Caki2 (cell line): Measurements from ENCODE around the gene PRB3. TPM values are rescaled to one million over a fixed set of nuclear protein-coding genes. Genes with fewer than 3 reads are reported as not detected.

Experiments used
- DNase-seq: peaks from one replicate; pipeline ENCODE4 v3.0.0-alpha.2; 2015; ENCODE audit warnings: low read depth
- in situ Hi-C: cut with HindIII; loops from 2 replicates; pipeline ENCODE4 v1.10.0; 2016; ENCODE audit warnings: low sequenced_read_pairs, low pct_unique_long_range_greater_than_20kb, mixed read lengths
- total RNA-seq: library from RNA; depleted of rRNA; stranded (reverse); fragments of >200 nt; shearing (Covaris generic); gene quantifications from 2 replicates; pipeline ENCODE4 v1.2.3, GENCODE V29; 2014; ENCODE audit warnings: low replicate concordance; rRNA removed

The PRB3 gene
- total RNA-seq: not detected in 2 replicates

GRCh38 chr12:11269607-11270006 lies at the start of gene PRB3:
Gene PRB3 (minus strand): TSS chr12:11269707. CDS start chr12:11269669, 38 bp downstream.
- in situ Hi-C loops: no loop called here
- DNase-seq: no peak

GRCh38 chr12:11310336-11310735 lies 40.8 kb upstream of the PRB3 start, which contains the start of gene PRB4:
Gene PRB4 (minus strand): TSS chr12:11310436. CDS start chr12:11310398, 38 bp downstream.
- no peak for DNase-seq
- in situ Hi-C loops: no loop called here

GRCh38 chr12:11307143-11307542 lies 37.6 kb upstream of the PRB3 start:
- in situ Hi-C loops: no loop called here
- no peak for DNase-seq

GRCh38 chr12:11273449-11273848 lies 3.9 kb upstream of the PRB3 start:
- in situ Hi-C loops: no loop called here

GRCh38 chr12:11264501-11264900 lies 5.0 kb downstream of the PRB3 start:
- in situ Hi-C loops: no loop called here
- DNase-seq: no peak

More at GRCh38 chr12:11273449-11273848, 3.9 kb upstream of the PRB3 start:
- no peak for DNase-seq

- DNase-seq: no peak
- in situ Hi-C loops: no loop called here
These were observed 23.0 kb downstream of the PRB3 start for GRCh38 chr12:11246489-11246888.

- DNase-seq: no peak
- in situ Hi-C loops: no loop called here
These were observed 26.9 kb downstream of the PRB3 start for GRCh38 chr12:11242656-11243055.

- DNase-seq: no peak
- in situ Hi-C loops: no loop called here
These were observed 29.1 kb downstream of the PRB3 start for GRCh38 chr12:11240348-11240930.

- no peak for DNase-seq
- in situ Hi-C loops: no loop called here
These were observed 31.2 kb downstream of the PRB3 start for GRCh38 chr12:11238275-11238674.

- in situ Hi-C loops: no loop called here
- DNase-seq: no peak
These were observed 36.0 kb downstream of the PRB3 start for GRCh38 chr12:11233532-11233931.

- in situ Hi-C loops: no loop called here
- DNase-seq: peak; percentile 23
These were observed 41.1 kb downstream of the PRB3 start for GRCh38 chr12:11228296-11228879.

- in situ Hi-C loops: no loop called here
- no peak for DNase-seq
These were observed 42.1 kb downstream of the PRB3 start for GRCh38 chr12:11227373-11227772.

Other genes with a start within 250 kb of the PRB3 start
- not detected in 2 replicates for gene TAS2R19, start 247.1 kb downstream of the PRB3 start, total RNA-seq
- 0.37 TPM in 1 of 2 replicates, not detected in the other for gene TAS2R31, start 238.3 kb downstream of the PRB3 start, total RNA-seq
- not detected in 2 replicates for gene TAS2R46, start 207.4 kb downstream of the PRB3 start, total RNA-seq
- gene TAS2R43, start 177.4 kb downstream of the PRB3 start, total RNA-seq: not detected in 2 replicates
- gene TAS2R30, start 135.1 kb downstream of the PRB3 start, total RNA-seq: not detected in 2 replicates
- 7.4 and 10.2 TPM in 2 replicates for gene SMIM10L1, start 98.5 kb downstream of the PRB3 start, total RNA-seq
- not detected in 2 replicates for gene TAS2R42, start 82.8 kb downstream of the PRB3 start, total RNA-seq
- gene PRB4, start 40.7 kb upstream of the PRB3 start, total RNA-seq: not detected in 2 replicates
- gene PRB2, start 125.9 kb upstream of the PRB3 start, total RNA-seq: not detected in 2 replicates